HFF-Myc (cell line): ENCODE data around the gene MRPL43.

ENCODE experiments used
- DNase-seq: peaks from one replicate; pipeline ENCODE4 v3.0.0-alpha.2; 2011; ENCODE audit warnings: low read depth; ENCODE audit errors: extremely low read depth
- H3K4me3 ChIP-seq: replicated peaks from 2 replicates; pipeline ENCODE4 v1.5.1; 2011; ENCODE audit warnings: low read depth, mild to moderate bottlenecking, control low read depth, low read length
- CTCF ChIP-seq: IDR thresholded peaks from 2 replicates; pipeline ENCODE4 v1.5.1; 2012; ENCODE audit warnings: mild to moderate bottlenecking, low read depth, low read length, control low read depth; ENCODE audit errors: missing control alignments

Gene MRPL43

GRCh38 chr10:101027106-101027720 is 39.9 kb upstream of the MRPL43 start:
- no peak for DNase-seq
- no peak for TF ChIP-seq CTCF
- no peak overlapping the region for H3K4me3 ChIP-seq

GRCh38 chr10:101022967-101023705 is 35.8 kb upstream of the MRPL43 start:
- H3K4me3 ChIP-seq = no peak overlapping the region
- no peak for TF ChIP-seq CTCF
- DNase-seq = no peak

- H3K4me3 ChIP-seq = no peak overlapping the region
- no peak for TF ChIP-seq CTCF
- no peak for DNase-seq
Measured at GRCh38 chr10:101021692-101022251, 34.5 kb upstream of the MRPL43 start.

- no peak overlapping the region for H3K4me3 ChIP-seq
- no peak for DNase-seq
- TF ChIP-seq CTCF = no peak
Measured at GRCh38 chr10:101021239-101021638, 33.9 kb upstream of the MRPL43 start.

- no peak for DNase-seq
- no peak overlapping the region for H3K4me3 ChIP-seq
- no peak for TF ChIP-seq CTCF
Measured at GRCh38 chr10:101020427-101021075, 33.3 kb upstream of the MRPL43 start.

GRCh38 chr10:101019440-101019703 is 32.1 kb upstream of the MRPL43 start:
- no peak for TF ChIP-seq CTCF
- DNase-seq = no peak
- no peak overlapping the region for H3K4me3 ChIP-seq
